Thoracic aorta (tissue), 2 donors: ENCODE measurements around the gene PPHLN1. TPM values are rescaled to one million over a fixed set of nuclear protein-coding genes. Genes with fewer than 3 reads are reported as not detected.

Source experiments
- ATAC-seq: fragments of 150-250 bp; one replicate; pipeline ENCODE4 v1.8.0; 2017; ENCODE audit warnings: low read depth; ENCODE audit not compliant: insufficient number of reproducible peaks, low FRiP score
- DNase-seq: peaks from one replicate; pipeline ENCODE4 v3.0.0-alpha.2; 2020; ENCODE audit warnings: low spot score
- H3K27ac ChIP-seq, 2 donors: fragments of 200-600 bp; sonication (generic); 1 replicate in 1 of 2; 2 replicates in 1 of 2; pipeline ENCODE4 v1.5.1; 2016; ENCODE audit warnings: mild to moderate bottlenecking in 2 of 2, moderate library complexity in 2 of 2
- H3K27me3 ChIP-seq: fragments of 200-600 bp; sonication (generic); replicated peaks from 2 replicates; pipeline ENCODE4 v1.6.0; 2016; ENCODE audit warnings: mild to moderate bottlenecking; ENCODE audit not compliant: insufficient read depth
- H3K36me3 ChIP-seq: fragments of 200-600 bp; sonication (generic); one replicate; pipeline ENCODE4 v1.5.1; 2016
- H3K4me1 ChIP-seq, 2 donors: fragments of 200-600 bp; sonication (generic); 1 replicate in 1 of 2; 2 replicates in 1 of 2; pipeline versions ENCODE4 v1.5.1 to v1.6.0; 2016; ENCODE audit warnings: low read depth in 2 of 2, mild to moderate bottlenecking in 1 of 2; ENCODE audit not compliant: control insufficient read depth in 1 of 2
- H3K4me3 ChIP-seq: fragments of 200-600 bp; sonication (generic); 2 replicates; pipeline ENCODE4 v1.5.1; 2016; ENCODE audit warnings: mild to moderate bottlenecking
- H3K9me3 ChIP-seq: fragments of 200-600 bp; sonication (generic); 2 replicates; pipeline ENCODE4 v1.5.1; 2016
- CTCF ChIP-seq: fragments of 200-600 bp; sonication (generic); IDR thresholded peaks from one replicate; pipeline ENCODE4 v1.5.1; 2019; ENCODE audit warnings: antibody characterized with exemption
- total RNA-seq, 2 donors: library from RNA; depleted of rRNA; stranded (reverse); fragments of >200 nt; gene quantifications; one replicate each; pipeline versions ENCODE4 v1.1.0 to v1.2.3, GENCODE V29; 2016

The PPHLN1 gene
- total RNA-seq, 2 donors from 2014 or later = 41.7 to 95.8 TPM

GRCh38 chr12:42360747-42361403 lies 34.9 kb downstream of the PPHLN1 start:
- H3K4me3 ChIP-seq = no peak overlapping the region
- H3K9me3 ChIP-seq = no peaks in the 10 kb centered on the region
- H3K27ac ChIP-seq = no peak overlapping the region
- no peaks in the 10 kb centered on the region for H3K27me3 ChIP-seq
- ATAC-seq (no peak), DNase-seq (no peak)
- peaks cover 11 to 22% of the 10 kb centered on the region in 2 donors for H3K4me1 ChIP-seq
- no peak for TF ChIP-seq CTCF
- H3K36me3 ChIP-seq = no peaks in the 10 kb centered on the region

GRCh38 chr12:42361909-42362646 lies 36.1 kb downstream of the PPHLN1 start:
- peaks cover 2 to 15% of the 10 kb centered on the region in 2 donors for H3K4me1 ChIP-seq
- ATAC-seq = no peak
- no peak for DNase-seq
- H3K27ac ChIP-seq = no peak overlapping the region
- H3K27me3 ChIP-seq = no peaks in the 10 kb centered on the region
- H3K4me3 ChIP-seq = no peak overlapping the region
- no peak for TF ChIP-seq CTCF
- H3K36me3 ChIP-seq = no peaks in the 10 kb centered on the region
- no peaks in the 10 kb centered on the region for H3K9me3 ChIP-seq

GRCh38 chr12:42362647-42363260 lies 36.8 kb downstream of the PPHLN1 start:
- no peak for ATAC-seq

GRCh38 chr12:42364692-42365091 lies 38.7 kb downstream of the PPHLN1 start:
- no peak overlapping the region for H3K27ac ChIP-seq
- no peaks in the 10 kb centered on the region for H3K9me3 ChIP-seq
- no peak overlapping the region for H3K4me3 ChIP-seq
- DNase-seq (no peak), ATAC-seq (no peak)
- H3K27me3 ChIP-seq = no peaks in the 10 kb centered on the region
- no peak for TF ChIP-seq CTCF
- peaks cover 0 to 12% of the 10 kb centered on the region in 2 donors for H3K4me1 ChIP-seq
- H3K36me3 ChIP-seq = no peaks in the 10 kb centered on the region

More at GRCh38 chr12:42362647-42363260, 36.8 kb downstream of the PPHLN1 start:
- Histone ChIP-seq H3K27me3 (no peaks in the 10 kb centered on the region), H3K36me3 (no peaks in the 10 kb centered on the region), H3K9me3 (no peaks in the 10 kb centered on the region), H3K27ac (no peak overlapping the region), H3K4me1 (peaks cover 0 to 12% of the 10 kb centered on the region in 2 donors), H3K4me3 (no peak overlapping the region)
- no peak for TF ChIP-seq CTCF
- DNase-seq = no peak

GRCh38 chr12:42365486-42365885 lies 39.5 kb downstream of the PPHLN1 start:
- Histone ChIP-seq H3K9me3 (no peaks in the 10 kb centered on the region), H3K27me3 (no peaks in the 10 kb centered on the region), H3K36me3 (no peaks in the 10 kb centered on the region), H3K4me1 (peaks cover 0 to 11% of the 10 kb centered on the region in 2 donors), H3K4me3 (no peak overlapping the region), H3K27ac (no peak overlapping the region)
- DNase-seq (no peak), ATAC-seq (no peak)
- no peak for TF ChIP-seq CTCF
